ENCODE measurements around the gene PRR19.

PRR19 gene

GRCh38 chr19:42303876-42304275, 1.9 kb downstream of the PRR19 start:
- Histone ChIP-seq H3K4me1 (ENCODE audit: control insufficient read depth, insufficient read depth, low read length, poor library complexity, severe bottlenecking) (peaks cover 2% of the 10 kb centered on the region), H3K4me3 (ENCODE audit: extremely low read depth, insufficient read depth, low read length, poor library complexity, severe bottlenecking) (no peak overlapping the region), H3K9me3 (ENCODE audit: control insufficient read depth, low read length) (no peaks in the 10 kb centered on the region), H3K27ac (ENCODE audit: low read depth, low read length, severe bottlenecking) (no peak overlapping the region), H3K36me3 (ENCODE audit: control insufficient read depth, insufficient read depth, low read length) (peaks cover 9% of the 10 kb centered on the region)
- WGBS, 2 experiments (ENCODE audit: insufficient coverage in 2 of 2): 87 to 95% methylated on average over 4 to 7 of the region's 8 CpGs

GRCh38 chr19:42306646-42307045, 4.7 kb downstream of the PRR19 start:
- WGBS, 2 experiments (ENCODE audit: insufficient coverage in 2 of 2): 96% methylated on average over 19 to 22 of the region's 22 CpGs
- Histone ChIP-seq H3K27ac (ENCODE audit: low read depth, low read length, severe bottlenecking) (no peak overlapping the region), H3K9me3 (ENCODE audit: control insufficient read depth, low read length) (no peaks in the 10 kb centered on the region), H3K4me1 (ENCODE audit: control insufficient read depth, insufficient read depth, low read length, poor library complexity, severe bottlenecking) (peaks cover 2% of the 10 kb centered on the region), H3K4me3 (ENCODE audit: extremely low read depth, insufficient read depth, low read length, poor library complexity, severe bottlenecking) (no peak overlapping the region), H3K36me3 (ENCODE audit: control insufficient read depth, insufficient read depth, low read length) (no peaks in the 10 kb centered on the region)

GRCh38 chr19:42309686-42310085, 7.8 kb downstream of the PRR19 start:
- H3K27ac ChIP-seq (ENCODE audit: low read depth, low read length, severe bottlenecking): no peak overlapping the region
- H3K4me3 ChIP-seq (ENCODE audit: extremely low read depth, insufficient read depth, low read length, poor library complexity, severe bottlenecking): no peak overlapping the region
- H3K36me3 ChIP-seq (ENCODE audit: control insufficient read depth, insufficient read depth, low read length): no peaks in the 10 kb centered on the region
- H3K9me3 ChIP-seq (ENCODE audit: control insufficient read depth, low read length): no peaks in the 10 kb centered on the region
- 87 to 89% methylated on average over 12 to 14 of the region's 14 CpGs for WGBS, 2 experiments (ENCODE audit: insufficient coverage in 2 of 2)
- H3K4me1 ChIP-seq (ENCODE audit: control insufficient read depth, insufficient read depth, low read length, poor library complexity, severe bottlenecking): no peaks in the 10 kb centered on the region

- H3K27ac ChIP-seq (ENCODE audit: low read depth, low read length, severe bottlenecking): no peak overlapping the region
- WGBS, 2 experiments (ENCODE audit: insufficient coverage in 2 of 2): 85 to 100% methylated on average over 1 of the region's 2 CpGs
- no peak overlapping the region for H3K4me3 ChIP-seq (ENCODE audit: extremely low read depth, insufficient read depth, low read length, poor library complexity, severe bottlenecking)
- H3K4me1 ChIP-seq (ENCODE audit: control insufficient read depth, insufficient read depth, low read length, poor library complexity, severe bottlenecking): no peaks in the 10 kb centered on the region
- H3K36me3 ChIP-seq (ENCODE audit: control insufficient read depth, insufficient read depth, low read length): no peaks in the 10 kb centered on the region
- no peaks in the 10 kb centered on the region for H3K9me3 ChIP-seq (ENCODE audit: control insufficient read depth, low read length)
Measured at GRCh38 chr19:42311657-42312056, 9.7 kb downstream of the PRR19 start.

- WGBS, 2 experiments (ENCODE audit: insufficient coverage in 2 of 2): 98 to 100% methylated on average over 5 of the region's 5 CpGs
- H3K4me3 ChIP-seq (ENCODE audit: extremely low read depth, insufficient read depth, low read length, poor library complexity, severe bottlenecking): no peak overlapping the region
- H3K36me3 ChIP-seq (ENCODE audit: control insufficient read depth, insufficient read depth, low read length): no peaks in the 10 kb centered on the region
- no peaks in the 10 kb centered on the region for H3K4me1 ChIP-seq (ENCODE audit: control insufficient read depth, insufficient read depth, low read length, poor library complexity, severe bottlenecking)
- H3K27ac ChIP-seq (ENCODE audit: low read depth, low read length, severe bottlenecking): no peak overlapping the region
- no peaks in the 10 kb centered on the region for H3K9me3 ChIP-seq (ENCODE audit: control insufficient read depth, low read length)
Measured at GRCh38 chr19:42312370-42312769, 10.4 kb downstream of the PRR19 start.

GRCh38 chr19:42313096-42313839, 11.3 kb downstream of the PRR19 start, which contains the start of gene TMEM145:
TSS of gene TMEM145 (plus strand) at chr19:42313309. CDS start at chr19:42313377, 68 bp downstream.
- Histone ChIP-seq H3K9me3 (ENCODE audit: control insufficient read depth, low read length) (no peaks in the 10 kb centered on the region), H3K36me3 (ENCODE audit: control insufficient read depth, insufficient read depth, low read length) (no peaks in the 10 kb centered on the region), H3K4me3 (ENCODE audit: extremely low read depth, insufficient read depth, low read length, poor library complexity, severe bottlenecking) (peak within 1 kb of the TSS; percentile 47), H3K4me1 (ENCODE audit: control insufficient read depth, insufficient read depth, low read length, poor library complexity, severe bottlenecking) (no peaks in the 10 kb centered on the region), H3K27ac (ENCODE audit: low read depth, low read length, severe bottlenecking) (no peak within 1 kb of the TSS)
- WGBS, 2 experiments (ENCODE audit: insufficient coverage in 2 of 2): 2% methylated on average over 51 to 63 of the region's 67 CpGs

GRCh38 chr19:42313840-42314755, 12.2 kb downstream of the PRR19 start:
- WGBS, 2 experiments (ENCODE audit: insufficient coverage in 2 of 2): 33 to 41% methylated on average over 19 to 22 of the region's 26 CpGs
- H3K27ac ChIP-seq (ENCODE audit: low read depth, low read length, severe bottlenecking): no peak overlapping the region
- H3K4me1 ChIP-seq (ENCODE audit: control insufficient read depth, insufficient read depth, low read length, poor library complexity, severe bottlenecking): no peaks in the 10 kb centered on the region
- no peaks in the 10 kb centered on the region for H3K9me3 ChIP-seq (ENCODE audit: control insufficient read depth, low read length)
- peak overlapping the region; percentile 47 for H3K4me3 ChIP-seq (ENCODE audit: extremely low read depth, insufficient read depth, low read length, poor library complexity, severe bottlenecking)
- no peaks in the 10 kb centered on the region for H3K36me3 ChIP-seq (ENCODE audit: control insufficient read depth, insufficient read depth, low read length)

GRCh38 chr19:42315024-42315423, 13.1 kb downstream of the PRR19 start:
- Histone ChIP-seq H3K9me3 (ENCODE audit: control insufficient read depth, low read length) (no peaks in the 10 kb centered on the region), H3K4me3 (ENCODE audit: extremely low read depth, insufficient read depth, low read length, poor library complexity, severe bottlenecking) (no peak overlapping the region), H3K27ac (ENCODE audit: low read depth, low read length, severe bottlenecking) (no peak overlapping the region), H3K4me1 (ENCODE audit: control insufficient read depth, insufficient read depth, low read length, poor library complexity, severe bottlenecking) (no peaks in the 10 kb centered on the region), H3K36me3 (ENCODE audit: control insufficient read depth, insufficient read depth, low read length) (no peaks in the 10 kb centered on the region)
- WGBS, 2 experiments (ENCODE audit: insufficient coverage in 2 of 2): 66 to 72% methylated on average over 2 to 3 of the region's 5 CpGs

- H3K4me1 ChIP-seq (ENCODE audit: control insufficient read depth, insufficient read depth, low read length, poor library complexity, severe bottlenecking): no peaks in the 10 kb centered on the region
- no peaks in the 10 kb centered on the region for H3K36me3 ChIP-seq (ENCODE audit: control insufficient read depth, insufficient read depth, low read length)
- H3K9me3 ChIP-seq (ENCODE audit: control insufficient read depth, low read length): no peaks in the 10 kb centered on the region
- H3K4me3 ChIP-seq (ENCODE audit: extremely low read depth, insufficient read depth, low read length, poor library complexity, severe bottlenecking): no peak overlapping the region
- 74 to 78% methylated on average over 17 to 23 of the region's 28 CpGs for WGBS, 2 experiments (ENCODE audit: insufficient coverage in 2 of 2)
- H3K27ac ChIP-seq (ENCODE audit: low read depth, low read length, severe bottlenecking): no peak overlapping the region
Measured at GRCh38 chr19:42316223-42317211, 14.6 kb downstream of the PRR19 start.

- Histone ChIP-seq H3K4me1 (ENCODE audit: control insufficient read depth, insufficient read depth, low read length, poor library complexity, severe bottlenecking) (no peaks in the 10 kb centered on the region), H3K36me3 (ENCODE audit: control insufficient read depth, insufficient read depth, low read length) (no peaks in the 10 kb centered on the region), H3K4me3 (ENCODE audit: extremely low read depth, insufficient read depth, low read length, poor library complexity, severe bottlenecking) (no peak overlapping the region), H3K9me3 (ENCODE audit: control insufficient read depth, low read length) (no peaks in the 10 kb centered on the region), H3K27ac (ENCODE audit: low read depth, low read length, severe bottlenecking) (no peak overlapping the region)
- WGBS, 2 experiments (ENCODE audit: insufficient coverage in 2 of 2): 75 to 79% methylated on average over 10 to 11 of the region's 13 CpGs
Measured at GRCh38 chr19:42317535-42317934, 15.6 kb downstream of the PRR19 start.
